Neuronal stem cell (in vitro differentiated cells): ENCODE measurements around the gene GFI1.

Experiments used
- DNase-seq: peaks from one replicate; pipeline ENCODE4 v3.0.0-alpha.2; 2013; ENCODE audit warnings: low spot score
- H2AFZ ChIP-seq: one replicate; pipeline ENCODE4 v1.6.1; 2013; ENCODE audit warnings: mild to moderate bottlenecking, low read length, inconsistent platforms
- H2AK5ac ChIP-seq: 2 replicates; pipeline ENCODE4 v1.6.1; 2013; ENCODE audit warnings: low read depth, mild to moderate bottlenecking, inconsistent platforms, low read length, moderate library complexity, mixed read lengths
- H2BK120ac ChIP-seq: 2 replicates; pipeline ENCODE4 v1.6.1; 2013; ENCODE audit warnings: low read depth, mild to moderate bottlenecking, inconsistent platforms, low read length, moderate library complexity, mixed read lengths
- H2BK12ac ChIP-seq: one replicate; pipeline ENCODE4 v1.6.1; 2013; ENCODE audit warnings: low read length, inconsistent platforms
- H2BK15ac ChIP-seq: 2 replicates; pipeline ENCODE4 v1.6.1; 2013; ENCODE audit warnings: mild to moderate bottlenecking, low read length, inconsistent platforms, mixed read lengths
- H2BK5ac ChIP-seq: one replicate; pipeline ENCODE4 v1.6.1; 2013; ENCODE audit warnings: inconsistent platforms, mild to moderate bottlenecking, low read length, moderate library complexity
- H3K14ac ChIP-seq: one replicate; pipeline ENCODE4 v1.6.1; 2013; ENCODE audit warnings: low read length, inconsistent platforms
- H3K18ac ChIP-seq: 2 replicates; pipeline ENCODE4 v1.6.1; 2013; ENCODE audit warnings: low read length, inconsistent platforms
- H3K23ac ChIP-seq: 2 replicates; pipeline ENCODE4 v1.6.1; 2013; ENCODE audit warnings: low read depth, mild to moderate bottlenecking, mixed read lengths, low read length, inconsistent platforms; ENCODE audit not compliant: poor library complexity
- H3K27ac ChIP-seq: replicated peaks from 3 replicates; pipeline ENCODE4 v1.5.1; 2013; ENCODE audit warnings: low read length, inconsistent platforms
- H3K27me3 ChIP-seq, 3 experiments: 2 replicates each; pipeline ENCODE4 v1.6.1; 2013; ENCODE audit warnings: low read length in 3 of 3, mild to moderate bottlenecking in 2 of 3, inconsistent platforms in 1 of 3, low read depth in 1 of 3, mixed read lengths in 1 of 3, moderate library complexity in 1 of 3; ENCODE audit not compliant: control insufficient read depth in 3 of 3, insufficient read depth in 3 of 3
- H3K36me3 ChIP-seq, 2 donors: replicated peaks in 1 of 2; 2 replicates each; pipeline ENCODE4 v1.6.1; 2013; ENCODE audit warnings: low read length in 2 of 2; ENCODE audit not compliant: control insufficient read depth in 2 of 2, insufficient read depth in 2 of 2
- H3K4ac ChIP-seq: 2 replicates; pipeline ENCODE4 v1.6.1; 2013; ENCODE audit warnings: inconsistent platforms, mild to moderate bottlenecking, low read length, moderate library complexity
- H3K4me1 ChIP-seq, 2 donors: 1 replicate in 1 of 2; 2 replicates in 1 of 2; pipeline ENCODE4 v1.6.1; 2013; ENCODE audit warnings: low read length in 2 of 2, low read depth in 1 of 2; ENCODE audit not compliant: control insufficient read depth in 2 of 2, insufficient read depth in 1 of 2
- H3K4me2 ChIP-seq: one replicate; pipeline ENCODE4 v1.6.1; 2013; ENCODE audit warnings: mild to moderate bottlenecking, low read length, inconsistent platforms; ENCODE audit not compliant: insufficient read depth, poor library complexity, severe bottlenecking
- H3K4me3 ChIP-seq, 2 donors: 2 replicates each; pipeline ENCODE4 v1.5.1; 2013; ENCODE audit warnings: low read length in 2 of 2, mild to moderate bottlenecking in 2 of 2, inconsistent platforms in 1 of 2, moderate library complexity in 1 of 2
- H3K79me1 ChIP-seq: one replicate; pipeline ENCODE4 v1.6.1; 2013; ENCODE audit warnings: low read depth, mild to moderate bottlenecking, inconsistent platforms, low read length, moderate library complexity
- H3K9ac ChIP-seq: one replicate; pipeline ENCODE4 v1.6.1; 2013; ENCODE audit warnings: mild to moderate bottlenecking, low read depth, low read length, inconsistent platforms; ENCODE audit not compliant: poor library complexity
- H3K9me3 ChIP-seq, 2 donors: replicated peaks in 1 of 2; 2 replicates each; pipeline versions ENCODE3 to v1.6.1; 2013; ENCODE audit warnings: low read length in 2 of 2, mild to moderate bottlenecking in 2 of 2, inconsistent platforms in 1 of 2, low read depth in 1 of 2, mixed read lengths in 1 of 2, moderate library complexity in 1 of 2; ENCODE audit not compliant: control insufficient read depth in 2 of 2, insufficient read depth in 1 of 2
- H4K8ac ChIP-seq: one replicate; pipeline ENCODE4 v1.6.1; 2013; ENCODE audit warnings: low read depth, mild to moderate bottlenecking, inconsistent platforms, low read length, moderate library complexity
- H4K91ac ChIP-seq: one replicate; pipeline ENCODE4 v1.6.1; 2013; ENCODE audit warnings: low read length, low read depth, mild to moderate bottlenecking, inconsistent platforms; ENCODE audit not compliant: poor library complexity
- WGBS, 2 donors: extraction: QIAGEN DNeasy Blood & Tissue Kit; methylation state at CpG; one replicate each; pipeline ENCODE4 v1.1.7; 2013; ENCODE audit warnings: missing lambda C conversion rate in 2 of 2, mixed read lengths in 1 of 2; ENCODE audit not compliant: insufficient read length in 2 of 2, insufficient replicate concordance in 1 of 2; ENCODE audit errors: extremely low coverage in 2 of 2; 5-methylcytosine and 5-hydroxymethylcytosine counted together

The GFI1 gene

GRCh38 chr1:92503926-92504285 lies 17.2 kb upstream of the GFI1 start:
- Histone ChIP-seq H3K4me2 (no peak overlapping the region), H3K14ac (no peak overlapping the region), H3K9me3 (no peaks in the 10 kb centered on the region), H3K18ac (no peak overlapping the region), H3K79me1 (no peaks in the 10 kb centered on the region), H3K9ac (no peak overlapping the region), H3K27ac (no peak overlapping the region), H3K4me1 (no peaks in the 10 kb centered on the region), H2BK15ac (no peak overlapping the region), H3K4me3 (no peak overlapping the region), H2BK12ac (no peak overlapping the region), H3K4ac (no peak overlapping the region), H3K27me3 (no peaks in the 10 kb centered on the region), H2BK120ac (no peak overlapping the region), H2BK5ac (no peak overlapping the region), H3K36me3 (no peaks in the 10 kb centered on the region), H4K8ac (no peak overlapping the region), H4K91ac (no peak overlapping the region), H3K23ac (no peak overlapping the region), H2AFZ (no peak overlapping the region), H2AK5ac (no peak overlapping the region)
- DNase-seq: no peak
- no CpG with 5 or more reads among the region's 6 CpGs for WGBS, 2 donors

GRCh38 chr1:92503043-92503925 lies 16.6 kb upstream of the GFI1 start:
- no peak overlapping the region for H3K18ac ChIP-seq
- no peak overlapping the region for H4K91ac ChIP-seq
- no CpG with 5 or more reads among the region's 6 CpGs for WGBS, 2 donors

GRCh38 chr1:92502247-92502646 lies 15.5 kb upstream of the GFI1 start:
- no peaks in the 10 kb centered on the region for H3K4me1 ChIP-seq
- H2BK15ac ChIP-seq: no peak overlapping the region
- H3K9me3 ChIP-seq: no peaks in the 10 kb centered on the region
- H2BK5ac ChIP-seq: no peak overlapping the region
- no peak for DNase-seq
- H4K8ac ChIP-seq: no peak overlapping the region
- no peak overlapping the region for H2AFZ ChIP-seq
- no peak overlapping the region for H3K27ac ChIP-seq
- no peak overlapping the region for H2AK5ac ChIP-seq
- no peak overlapping the region for H3K9ac ChIP-seq
- no peak overlapping the region for H3K14ac ChIP-seq
- no peak overlapping the region for H3K4me3 ChIP-seq
- H3K23ac ChIP-seq: no peak overlapping the region
- no peak overlapping the region for H3K4ac ChIP-seq
- H2BK120ac ChIP-seq: no peak overlapping the region
- no peak overlapping the region for H3K18ac ChIP-seq
- H3K79me1 ChIP-seq: no peaks in the 10 kb centered on the region
- no peaks in the 10 kb centered on the region for H3K27me3 ChIP-seq
- H3K36me3 ChIP-seq: no peaks in the 10 kb centered on the region
- no peak overlapping the region for H2BK12ac ChIP-seq
- H4K91ac ChIP-seq: no peak overlapping the region
- no peak overlapping the region for H3K4me2 ChIP-seq

More at GRCh38 chr1:92503043-92503925, 16.6 kb upstream of the GFI1 start:
- no peaks in the 10 kb centered on the region for H3K9me3 ChIP-seq
- no peak for DNase-seq
- no peak overlapping the region for H2AK5ac ChIP-seq
- H2BK12ac ChIP-seq: no peak overlapping the region
- H4K8ac ChIP-seq: no peak overlapping the region
- H3K79me1 ChIP-seq: no peaks in the 10 kb centered on the region
- H3K23ac ChIP-seq: no peak overlapping the region
- H3K4me3 ChIP-seq: no peak overlapping the region
- no peak overlapping the region for H2BK120ac ChIP-seq
- no peak overlapping the region for H3K27ac ChIP-seq
- no peak overlapping the region for H2BK15ac ChIP-seq
- H2AFZ ChIP-seq: no peak overlapping the region
- H3K36me3 ChIP-seq: no peaks in the 10 kb centered on the region
- no peak overlapping the region for H2BK5ac ChIP-seq
- no peak overlapping the region for H3K9ac ChIP-seq
- H3K4me1 ChIP-seq: no peaks in the 10 kb centered on the region
- no peak overlapping the region for H3K4me2 ChIP-seq
- H3K27me3 ChIP-seq: no peaks in the 10 kb centered on the region
- H3K4ac ChIP-seq: no peak overlapping the region
- no peak overlapping the region for H3K14ac ChIP-seq

GRCh38 chr1:92500552-92500951 lies 13.8 kb upstream of the GFI1 start:
- Histone ChIP-seq H2BK5ac (no peak overlapping the region), H3K4ac (no peak overlapping the region), H3K27me3 (peaks cover 0 to 2% (median 0%) of the 10 kb centered on the region in 3 experiments), H3K14ac (no peak overlapping the region), H2AFZ (no peak overlapping the region), H3K79me1 (no peaks in the 10 kb centered on the region), H3K4me3 (no peak overlapping the region), H3K4me1 (no peaks in the 10 kb centered on the region), H2BK15ac (no peak overlapping the region), H3K9me3 (no peaks in the 10 kb centered on the region), H3K9ac (no peak overlapping the region), H2AK5ac (no peak overlapping the region), H3K23ac (no peak overlapping the region), H4K8ac (no peak overlapping the region), H2BK120ac (no peak overlapping the region), H3K18ac (no peak overlapping the region), H2BK12ac (no peak overlapping the region), H3K27ac (no peak overlapping the region), H3K36me3 (no peaks in the 10 kb centered on the region), H3K4me2 (no peak overlapping the region), H4K91ac (no peak overlapping the region)
- WGBS, 2 donors: no CpG with 5 or more reads among the region's 1 CpG
- DNase-seq: no peak
